HepG2 (cell line): ENCODE results near the gene RPL22L1. TPM values are rescaled to one million over a fixed set of nuclear protein-coding genes. Genes with fewer than 3 reads are reported as not detected.

Experiments
- CCDC6 ChIP-seq: sonication (generic); formaldehyde crosslinking; IDR thresholded peaks from 2 replicates; pipeline ENCODE4 v1.8.1; 2022; ENCODE audit warnings: mild to moderate bottlenecking, missing genetic modification reagents, moderate library complexity
- GFI1 ChIP-seq: sonication (generic); formaldehyde crosslinking; IDR thresholded peaks from 2 replicates; pipeline ENCODE4 v1.5.0; 2020; ENCODE audit warnings: missing genetic modification reagents, mild to moderate bottlenecking, borderline replicate concordance
- MAFF ChIP-seq: IDR thresholded peaks from 2 replicates; pipeline ENCODE4 v1.6.1; 2011; ENCODE audit warnings: low read depth, low read length, improper control_type of control experiment
- MEF2D ChIP-seq: sonication (generic); formaldehyde crosslinking; IDR thresholded peaks from 2 replicates; pipeline ENCODE4 v1.5.1; 2020; ENCODE audit warnings: mild to moderate bottlenecking, missing genetic modification reagents
- NFKB2 ChIP-seq: sonication (generic); formaldehyde crosslinking; IDR thresholded peaks from 2 replicates; pipeline ENCODE4 v1.4.0; 2020; ENCODE audit warnings: missing genetic modification reagents, borderline replicate concordance
- SOX13 ChIP-seq, 3 experiments: fragments of 450-650 bp in 1 of 3; sonication (generic) in 1 of 3; formaldehyde crosslinking in 1 of 3; IDR thresholded peaks in 2 of 3; conservative IDR thresholded peaks in 1 of 3; 2 replicates each; pipeline versions ENCODE4 v1.5.0 to v1.6.1; 2016 to 2020; ENCODE audit warnings: antibody characterized with exemption in 1 of 3, mild to moderate bottlenecking in 1 of 3, missing compliant biosample characterization in 1 of 3, missing genetic modification reagents in 1 of 3, moderate library complexity in 1 of 3
- ZNF264 ChIP-seq: sonication (generic); formaldehyde crosslinking; IDR thresholded peaks from 2 replicates; pipeline ENCODE4 v1.4.0; 2020; ENCODE audit warnings: missing genetic modification reagents
- ZNF790 ChIP-seq: sonication (generic); formaldehyde crosslinking; IDR thresholded peaks from 2 replicates; pipeline ENCODE4 v1.8.0; 2022; ENCODE audit warnings: missing genetic modification reagents, mild to moderate bottlenecking, borderline replicate concordance
- polyA plus RNA-seq, 8 experiments: library from polyadenylated mRNA; depleted of rRNA in 3 of 8; stranded (reverse) in 7 of 8; unstranded in 1 of 8; fragments of >200 nt; fragmentation: Illumina TruSeq in 4 of 8; extraction: Trizol in 4 of 8; gene quantifications; 2 replicates each; pipeline versions ENCODE4 v1.2.1 to v1.2.3, GENCODE V29; 2011 to 2016; ENCODE audit warnings: low read depth in 4 of 8, missing spikeins in 1 of 8, mixed read lengths in 1 of 8; ENCODE audit not compliant: insufficient read depth in 1 of 8
- total RNA-seq, 5 experiments: library from RNA; depleted of rRNA; stranded (reverse); fragments of >200 nt; fragmentation: Illumina TruSeq; extraction: Trizol; gene quantifications; 2 replicates each; pipeline ENCODE4 v1.2.3, GENCODE V29; 2016; ENCODE audit warnings: low read depth in 1 of 5
- TF ChIP-seq, protein P1 (sequence below): sonication (generic); formaldehyde crosslinking; IDR thresholded peaks from 2 replicates; pipeline ENCODE4 v1.4.0; 2020; ENCODE audit warnings: missing genetic modification reagents
- TF ChIP-seq, protein P2 (sequence below): IDR thresholded peaks from 2 replicates; pipeline ENCODE4 v1.6.1; 2016; ENCODE audit warnings: low read depth, control low read depth
- TF ChIP-seq, protein P3 (sequence below): sonication (generic); formaldehyde crosslinking; conservative IDR thresholded peaks from 2 replicates; pipeline ENCODE4 v1.8.0; 2022; ENCODE audit warnings: low read depth, missing genetic modification reagents

Gene RPL22L1
- total and polyA plus RNA-seq, 2 of the 13 experiments (the other 11 are each of a cell fraction or from before 2014, with no cell fraction given) = 42.7 to 152 TPM

DNA sequence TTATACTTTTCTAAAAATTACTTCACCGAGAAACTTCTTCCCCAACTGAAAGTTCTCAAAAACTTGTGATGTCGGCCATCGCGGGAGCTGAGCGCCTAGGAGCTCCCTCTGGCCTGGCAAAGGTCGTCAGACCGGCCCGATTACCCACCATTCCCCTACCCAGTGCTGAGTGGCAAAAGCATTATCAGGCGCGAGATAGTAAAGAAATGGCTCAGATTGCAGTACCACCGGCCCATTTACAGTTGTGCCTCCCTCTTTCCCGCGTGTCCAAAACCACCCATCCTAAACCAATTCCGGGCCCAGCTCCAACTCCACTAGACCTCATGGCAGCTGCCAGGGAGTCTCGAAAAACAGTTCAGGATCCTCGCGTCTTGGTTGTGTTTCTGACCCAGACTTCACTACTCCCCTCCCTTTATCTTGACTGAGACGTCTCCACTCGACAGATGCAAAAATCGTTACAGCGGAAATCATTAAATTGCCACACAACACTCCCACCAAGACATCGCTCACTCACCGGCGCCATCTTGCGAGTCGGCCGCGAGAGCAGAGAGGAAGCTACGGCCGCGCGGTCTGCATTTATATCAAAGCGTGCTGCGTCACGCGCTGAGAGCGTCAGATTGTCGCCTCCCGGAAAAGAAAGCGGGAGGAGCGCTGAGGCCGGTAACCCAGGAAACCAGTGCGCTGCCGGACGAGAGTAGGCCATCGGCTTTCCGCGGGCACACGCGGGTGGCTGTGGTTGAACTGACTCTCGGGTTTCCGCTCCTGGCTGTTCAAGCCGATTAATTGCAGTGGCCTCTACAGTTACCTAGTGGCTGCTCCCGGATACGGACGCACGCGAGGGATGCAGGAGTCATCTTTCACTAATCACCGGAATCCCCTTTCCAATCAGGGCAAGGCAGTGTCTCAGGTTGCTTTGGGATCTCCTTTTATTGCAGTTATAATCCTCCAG, at the start of gene RPL22L1 (continued):
- TF ChIP-seq, protein P1, sequence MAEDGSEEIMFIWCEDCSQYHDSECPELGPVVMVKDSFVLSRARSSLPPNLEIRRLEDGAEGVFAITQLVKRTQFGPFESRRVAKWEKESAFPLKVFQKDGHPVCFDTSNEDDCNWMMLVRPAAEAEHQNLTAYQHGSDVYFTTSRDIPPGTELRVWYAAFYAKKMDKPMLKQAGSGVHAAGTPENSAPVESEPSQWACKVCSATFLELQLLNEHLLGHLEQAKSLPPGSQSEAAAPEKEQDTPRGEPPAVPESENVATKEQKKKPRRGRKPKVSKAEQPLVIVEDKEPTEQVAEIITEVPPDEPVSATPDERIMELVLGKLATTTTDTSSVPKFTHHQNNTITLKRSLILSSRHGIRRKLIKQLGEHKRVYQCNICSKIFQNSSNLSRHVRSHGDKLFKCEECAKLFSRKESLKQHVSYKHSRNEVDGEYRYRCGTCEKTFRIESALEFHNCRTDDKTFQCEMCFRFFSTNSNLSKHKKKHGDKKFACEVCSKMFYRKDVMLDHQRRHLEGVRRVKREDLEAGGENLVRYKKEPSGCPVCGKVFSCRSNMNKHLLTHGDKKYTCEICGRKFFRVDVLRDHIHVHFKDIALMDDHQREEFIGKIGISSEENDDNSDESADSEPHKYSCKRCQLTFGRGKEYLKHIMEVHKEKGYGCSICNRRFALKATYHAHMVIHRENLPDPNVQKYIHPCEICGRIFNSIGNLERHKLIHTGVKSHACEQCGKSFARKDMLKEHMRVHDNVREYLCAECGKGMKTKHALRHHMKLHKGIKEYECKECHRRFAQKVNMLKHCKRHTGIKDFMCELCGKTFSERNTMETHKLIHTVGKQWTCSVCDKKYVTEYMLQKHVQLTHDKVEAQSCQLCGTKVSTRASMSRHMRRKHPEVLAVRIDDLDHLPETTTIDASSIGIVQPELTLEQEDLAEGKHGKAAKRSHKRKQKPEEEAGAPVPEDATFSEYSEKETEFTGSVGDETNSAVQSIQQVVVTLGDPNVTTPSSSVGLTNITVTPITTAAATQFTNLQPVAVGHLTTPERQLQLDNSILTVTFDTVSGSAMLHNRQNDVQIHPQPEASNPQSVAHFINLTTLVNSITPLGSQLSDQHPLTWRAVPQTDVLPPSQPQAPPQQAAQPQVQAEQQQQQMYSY (CRISPR knock-in tag) = no peak
- TF ChIP-seq CCDC6 (CRISPR knock-in tag) (peak; percentile 61), NFKB2 (CRISPR knock-in tag) (peak; percentile 91; the same call in 1 of the 2 replicates), SOX13 (IDR thresholded peaks at IDR 0.05) (no peak), SOX13 (CRISPR knock-in tag; conservative IDR thresholded peaks at IDR 0.05 in 1 of 2, IDR thresholded peaks at IDR 0.05 in 1 of 2) (peak in 1 of 2 experiments; percentile 24; a peak in 1 of 4 replicates), MEF2D (CRISPR knock-in tag) (no peak), GFI1 (CRISPR knock-in tag) (no peak), ZNF790 (CRISPR knock-in tag) (no peak), MAFF (no peak), ZNF264 (CRISPR knock-in tag) (peak; percentile 50; the same call in 1 of the 2 replicates)
- TF ChIP-seq, protein P2, sequence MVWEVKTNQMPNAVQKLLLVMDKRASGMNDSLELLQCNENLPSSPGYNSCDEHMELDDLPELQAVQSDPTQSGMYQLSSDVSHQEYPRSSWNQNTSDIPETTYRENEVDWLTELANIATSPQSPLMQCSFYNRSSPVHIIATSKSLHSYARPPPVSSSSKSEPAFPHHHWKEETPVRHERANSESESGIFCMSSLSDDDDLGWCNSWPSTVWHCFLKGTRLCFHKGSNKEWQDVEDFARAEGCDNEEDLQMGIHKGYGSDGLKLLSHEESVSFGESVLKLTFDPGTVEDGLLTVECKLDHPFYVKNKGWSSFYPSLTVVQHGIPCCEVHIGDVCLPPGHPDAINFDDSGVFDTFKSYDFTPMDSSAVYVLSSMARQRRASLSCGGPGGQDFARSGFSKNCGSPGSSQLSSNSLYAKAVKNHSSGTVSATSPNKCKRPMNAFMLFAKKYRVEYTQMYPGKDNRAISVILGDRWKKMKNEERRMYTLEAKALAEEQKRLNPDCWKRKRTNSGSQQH (CRISPR knock-in tag) = peak; percentile 60; the same call in 1 of the 2 replicates
- TF ChIP-seq, protein P3, sequence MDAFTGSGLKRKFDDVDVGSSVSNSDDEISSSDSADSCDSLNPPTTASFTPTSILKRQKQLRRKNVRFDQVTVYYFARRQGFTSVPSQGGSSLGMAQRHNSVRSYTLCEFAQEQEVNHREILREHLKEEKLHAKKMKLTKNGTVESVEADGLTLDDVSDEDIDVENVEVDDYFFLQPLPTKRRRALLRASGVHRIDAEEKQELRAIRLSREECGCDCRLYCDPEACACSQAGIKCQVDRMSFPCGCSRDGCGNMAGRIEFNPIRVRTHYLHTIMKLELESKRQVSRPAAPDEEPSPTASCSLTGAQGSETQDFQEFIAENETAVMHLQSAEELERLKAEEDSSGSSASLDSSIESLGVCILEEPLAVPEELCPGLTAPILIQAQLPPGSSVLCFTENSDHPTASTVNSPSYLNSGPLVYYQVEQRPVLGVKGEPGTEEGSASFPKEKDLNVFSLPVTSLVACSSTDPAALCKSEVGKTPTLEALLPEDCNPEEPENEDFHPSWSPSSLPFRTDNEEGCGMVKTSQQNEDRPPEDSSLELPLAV (CRISPR knock-in tag) = no peak
